ENCODE data around the gene PIGU.
A peak's percentile ranks its signal among the peaks of the same experiment; 100 is the strongest.
"Not testable (repeated sequence)": the region's sequence is repeated elsewhere in the genome, so short reads cannot be mapped to it uniquely, and the experiment has no call there.

The PIGU gene

GRCh38 chr20:34618676-34619075 lies 58.2 kb downstream of the PIGU start:
- no peak for DNase-seq

- DNase-seq, result not testable (repeated sequence)
Observed at GRCh38 chr20:34616913-34617312, 60.0 kb downstream of the PIGU start.

GRCh38 chr20:34615477-34615876 lies 61.4 kb downstream of the PIGU start:
- no peak for DNase-seq

GRCh38 chr20:34611976-34612375 lies 64.9 kb downstream of the PIGU start:
- DNase-seq, result not testable (repeated sequence)

- DNase-seq, result no peak
Observed at GRCh38 chr20:34607066-34607465, 69.8 kb downstream of the PIGU start.

- no peak for DNase-seq
Observed at GRCh38 chr20:34604980-34605788, 71.7 kb downstream of the PIGU start.

GRCh38 chr20:34600892-34601653 lies 75.8 kb downstream of the PIGU start:
- DNase-seq, result no peak

- no peak for DNase-seq
Observed at GRCh38 chr20:34595377-34596184, 81.3 kb downstream of the PIGU start.

- no peak for DNase-seq
Observed at GRCh38 chr20:34586488-34587163, 90.3 kb downstream of the PIGU start.

- DNase-seq, result no peak
Observed at GRCh38 chr20:34585019-34585418, 91.9 kb downstream of the PIGU start.

- DNase-seq, result no peak
Observed at GRCh38 chr20:34583544-34583943, 93.3 kb downstream of the PIGU start.

GRCh38 chr20:34582911-34583310 lies 94.0 kb downstream of the PIGU start:
- DNase-seq, result no peak

- no peak for DNase-seq
Observed at GRCh38 chr20:34582221-34582620, 94.7 kb downstream of the PIGU start.

- peak in 1 of 5 experiments; percentile 26 for DNase-seq
Observed at GRCh38 chr20:34581341-34582184, 95.3 kb downstream of the PIGU start.

GRCh38 chr20:34579979-34580940 lies 96.6 kb downstream of the PIGU start:
- DNase-seq, result peak in 1 of 5 experiments; percentile 72

- no peak for DNase-seq
Observed at GRCh38 chr20:34579191-34579978, 97.5 kb downstream of the PIGU start.

- DNase-seq, result no peak
Observed at GRCh38 chr20:34578521-34578920, 98.4 kb downstream of the PIGU start.

GRCh38 chr20:34578025-34578424 lies 98.9 kb downstream of the PIGU start:
- DNase-seq, result no peak

GRCh38 chr20:34577061-34577460 lies 99.8 kb downstream of the PIGU start:
- DNase-seq, result no peak

Data from T-helper 2 cell (primary cell).